K562 (cell line): ENCODE data around the gene KRTAP5-6.

ENCODE experiments used
- ARNT ChIP-seq, 2 experiments: fragments of 450-650 bp; IDR thresholded peaks; 2 replicates each; pipeline ENCODE4 v1.6.1; 2016; ENCODE audit warnings: mild to moderate bottlenecking in 1 of 2
- CEBPB ChIP-seq: fragments of 450-650 bp; IDR thresholded peaks from 2 replicates; pipeline ENCODE4 v1.6.1; 2016; ENCODE audit warnings: missing genetic modification characterization, missing compliant biosample characterization
- EHMT2 ChIP-seq: fragments of 450-650 bp; IDR thresholded peaks from 2 replicates; pipeline ENCODE4 v1.6.1; 2018; ENCODE audit warnings: antibody characterized with exemption
- EZH2 ChIP-seq: IDR thresholded peaks from 2 replicates; pipeline ENCODE4 v1.6.1; 2012; ENCODE audit warnings: low read depth, mild to moderate bottlenecking, inconsistent platforms, low read length, borderline replicate concordance
- JUND ChIP-seq, 2 experiments: IDR thresholded peaks; 2 replicates in 1 of 2; 3 replicates in 1 of 2; pipeline ENCODE4 v1.6.1; 2011; ENCODE audit warnings: borderline replicate concordance in 2 of 2, low read depth in 2 of 2, low read length in 2 of 2, improper control_type of control experiment in 1 of 2, missing biosample characterization in 1 of 2, missing genetic modification characterization in 1 of 2, missing genetic modification reagents in 1 of 2
- RCOR1 ChIP-seq, 2 experiments: IDR thresholded peaks; 2 replicates each; pipeline ENCODE4 v1.6.1; 2012; ENCODE audit warnings: low read depth in 2 of 2, low read length in 2 of 2, borderline replicate concordance in 1 of 2, improper control_type of control experiment in 1 of 2
- SIX5 ChIP-seq, 2 experiments: IDR thresholded peaks; 2 replicates each; pipeline ENCODE4 v1.6.1; 2011; ENCODE audit warnings: low read length in 2 of 2, borderline replicate concordance in 1 of 2, low read depth in 1 of 2, mild to moderate bottlenecking in 1 of 2, moderate library complexity in 1 of 2; ENCODE audit not compliant: insufficient read depth in 1 of 2
- TCF7L2 ChIP-seq: fragments of 150-350 bp; IDR thresholded peaks from 2 replicates; pipeline ENCODE4 v1.6.1; 2016; ENCODE audit warnings: low read depth, mild to moderate bottlenecking, low read length, moderate library complexity
- ZNF384 ChIP-seq: IDR thresholded peaks from 2 replicates; pipeline ENCODE4 v1.6.1; 2012; ENCODE audit warnings: low read depth, low read length, improper control_type of control experiment
- ZNF507 ChIP-seq: conservative IDR thresholded peaks from 2 replicates; pipeline ENCODE4 v1.6.1; 2017; ENCODE audit warnings: missing genetic modification characterization, missing compliant biosample characterization
- TF ChIP-seq, protein P1 (sequence below), 3 experiments: IDR thresholded peaks in 2 of 3; conservative IDR thresholded peaks in 1 of 3; 2 replicates each; pipeline ENCODE4 v1.5.1; 2011 to 2012; ENCODE audit warnings: low read length in 3 of 3, mild to moderate bottlenecking in 3 of 3, control low read depth in 2 of 3, improper control_type of control experiment in 1 of 3, inconsistent platforms in 1 of 3, low read depth in 1 of 3, mixed read lengths in 1 of 3, moderate library complexity in 1 of 3; ENCODE audit not compliant: insufficient read depth in 2 of 3
- TF ChIP-seq, protein P2 (sequence below), 2 experiments: fragments of 450-650 bp in 1 of 2; sonication (generic) in 1 of 2; formaldehyde crosslinking in 1 of 2; IDR thresholded peaks; 2 replicates each; pipeline versions ENCODE4 v1.7.1 to v1.9.0; 2016 to 2022; ENCODE audit warnings: inconsistent platforms in 1 of 2, mild to moderate bottlenecking in 1 of 2, missing genetic modification reagents in 1 of 2

DNA sequence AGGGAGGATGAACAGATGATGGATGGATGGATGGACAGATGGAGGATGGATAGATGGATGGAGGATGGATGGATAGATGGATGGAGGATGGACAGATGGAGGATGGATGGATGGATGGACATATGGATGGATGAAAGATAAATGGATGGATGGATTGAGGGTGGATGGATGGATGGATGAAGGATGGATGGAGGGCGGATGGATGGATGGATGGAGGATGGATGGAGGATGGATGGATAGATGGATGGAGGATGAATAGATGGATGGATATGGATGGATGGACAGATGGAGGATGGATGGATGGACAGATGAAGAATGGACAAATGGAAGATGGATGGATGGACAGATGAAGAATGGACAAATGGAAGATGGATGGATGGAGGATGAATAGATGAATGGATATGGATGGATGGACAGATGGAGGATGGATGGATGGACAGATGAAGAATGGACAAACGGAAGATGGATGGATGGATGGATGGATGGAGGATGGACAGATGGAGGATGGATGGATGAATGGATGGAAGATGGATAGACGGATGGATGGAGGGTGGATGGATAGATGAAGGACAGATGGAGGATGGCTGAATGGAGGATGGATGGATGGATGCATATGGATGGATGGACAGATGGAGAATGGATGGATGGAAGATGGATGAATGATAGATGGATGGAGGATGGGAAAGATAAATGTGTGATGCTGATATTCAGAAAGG lies 46.0 kb downstream of the KRTAP5-6 start:
- TF ChIP-seq CEBPB (no peak), ZNF507 (tag) (no peak), ZNF384 (no peak), ARNT (IDR thresholded peaks at IDR 0.05) (no peak), TCF7L2 (no peak), EZH2 (no peak), JUND (IDR thresholded peaks at IDR 0.05; ENCODE audit: borderline replicate concordance, low read depth, low read length) (no peak), JUND (tag; IDR thresholded peaks at IDR 0.05; ENCODE audit: borderline replicate concordance, low read depth, low read length) (no peak), RCOR1 (IDR thresholded peaks at IDR 0.05; ENCODE audit: borderline replicate concordance in 1 of 2, low read depth in 2 of 2, low read length in 2 of 2) (no peak), EHMT2 (peak; percentile 16; the same call in 1 of the 2 replicates), SIX5 (IDR thresholded peaks at IDR 0.05; ENCODE audit: borderline replicate concordance in 1 of 2, insufficient read depth in 1 of 2, low read depth in 1 of 2, low read length in 2 of 2) (no peak)
- TF ChIP-seq, protein P1, sequence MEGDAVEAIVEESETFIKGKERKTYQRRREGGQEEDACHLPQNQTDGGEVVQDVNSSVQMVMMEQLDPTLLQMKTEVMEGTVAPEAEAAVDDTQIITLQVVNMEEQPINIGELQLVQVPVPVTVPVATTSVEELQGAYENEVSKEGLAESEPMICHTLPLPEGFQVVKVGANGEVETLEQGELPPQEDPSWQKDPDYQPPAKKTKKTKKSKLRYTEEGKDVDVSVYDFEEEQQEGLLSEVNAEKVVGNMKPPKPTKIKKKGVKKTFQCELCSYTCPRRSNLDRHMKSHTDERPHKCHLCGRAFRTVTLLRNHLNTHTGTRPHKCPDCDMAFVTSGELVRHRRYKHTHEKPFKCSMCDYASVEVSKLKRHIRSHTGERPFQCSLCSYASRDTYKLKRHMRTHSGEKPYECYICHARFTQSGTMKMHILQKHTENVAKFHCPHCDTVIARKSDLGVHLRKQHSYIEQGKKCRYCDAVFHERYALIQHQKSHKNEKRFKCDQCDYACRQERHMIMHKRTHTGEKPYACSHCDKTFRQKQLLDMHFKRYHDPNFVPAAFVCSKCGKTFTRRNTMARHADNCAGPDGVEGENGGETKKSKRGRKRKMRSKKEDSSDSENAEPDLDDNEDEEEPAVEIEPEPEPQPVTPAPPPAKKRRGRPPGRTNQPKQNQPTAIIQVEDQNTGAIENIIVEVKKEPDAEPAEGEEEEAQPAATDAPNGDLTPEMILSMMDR (IDR thresholded peaks at IDR 0.05 in 2 of 3, conservative IDR thresholded peaks at IDR 0.05 in 1 of 3; ENCODE audit: insufficient read depth in 2 of 3, low read depth in 1 of 3, low read length in 3 of 3): no peak
- TF ChIP-seq, protein P2, sequence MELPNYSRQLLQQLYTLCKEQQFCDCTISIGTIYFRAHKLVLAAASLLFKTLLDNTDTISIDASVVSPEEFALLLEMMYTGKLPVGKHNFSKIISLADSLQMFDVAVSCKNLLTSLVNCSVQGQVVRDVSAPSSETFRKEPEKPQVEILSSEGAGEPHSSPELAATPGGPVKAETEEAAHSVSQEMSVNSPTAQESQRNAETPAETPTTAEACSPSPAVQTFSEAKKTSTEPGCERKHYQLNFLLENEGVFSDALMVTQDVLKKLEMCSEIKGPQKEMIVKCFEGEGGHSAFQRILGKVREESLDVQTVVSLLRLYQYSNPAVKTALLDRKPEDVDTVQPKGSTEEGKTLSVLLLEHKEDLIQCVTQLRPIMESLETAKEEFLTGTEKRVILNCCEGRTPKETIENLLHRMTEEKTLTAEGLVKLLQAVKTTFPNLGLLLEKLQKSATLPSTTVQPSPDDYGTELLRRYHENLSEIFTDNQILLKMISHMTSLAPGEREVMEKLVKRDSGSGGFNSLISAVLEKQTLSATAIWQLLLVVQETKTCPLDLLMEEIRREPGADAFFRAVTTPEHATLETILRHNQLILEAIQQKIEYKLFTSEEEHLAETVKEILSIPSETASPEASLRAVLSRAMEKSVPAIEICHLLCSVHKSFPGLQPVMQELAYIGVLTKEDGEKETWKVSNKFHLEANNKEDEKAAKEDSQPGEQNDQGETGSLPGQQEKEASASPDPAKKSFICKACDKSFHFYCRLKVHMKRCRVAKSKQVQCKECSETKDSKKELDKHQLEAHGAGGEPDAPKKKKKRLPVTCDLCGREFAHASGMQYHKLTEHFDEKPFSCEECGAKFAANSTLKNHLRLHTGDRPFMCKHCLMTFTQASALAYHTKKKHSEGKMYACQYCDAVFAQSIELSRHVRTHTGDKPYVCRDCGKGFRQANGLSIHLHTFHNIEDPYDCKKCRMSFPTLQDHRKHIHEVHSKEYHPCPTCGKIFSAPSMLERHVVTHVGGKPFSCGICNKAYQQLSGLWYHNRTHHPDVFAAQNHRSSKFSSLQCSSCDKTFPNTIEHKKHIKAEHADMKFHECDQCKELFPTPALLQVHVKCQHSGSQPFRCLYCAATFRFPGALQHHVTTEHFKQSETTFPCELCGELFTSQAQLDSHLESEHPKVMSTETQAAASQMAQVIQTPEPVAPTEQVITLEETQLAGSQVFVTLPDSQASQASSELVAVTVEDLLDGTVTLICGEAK (IDR thresholded peaks at IDR 0.05): no peak
- TF ChIP-seq, protein P2 (CRISPR knock-in tag; IDR thresholded peaks at IDR 0.05): no peak
